Limb (tissue), 2 donors: ENCODE results near the gene IL17RC.
"Not testable (repeated sequence)": the region's sequence is repeated elsewhere in the genome, so short reads cannot be mapped to it uniquely, and the experiment has no call there.

Experiments
- DNase-seq, 2 donors: peaks; one replicate each; pipeline ENCODE4 v3.0.0-alpha.2; 2016; ENCODE audit errors: extremely low spot score in 2 of 2

Gene IL17RC

GRCh38 chr3:9891072-9891622 is 25.8 kb upstream of the IL17RC start:
- DNase-seq = no peak

GRCh38 chr3:9893739-9894138 is 23.2 kb upstream of the IL17RC start:
- DNase-seq = no peak

GRCh38 chr3:9895715-9896114 is 21.2 kb upstream of the IL17RC start:
- not testable (repeated sequence) for DNase-seq

DNA sequence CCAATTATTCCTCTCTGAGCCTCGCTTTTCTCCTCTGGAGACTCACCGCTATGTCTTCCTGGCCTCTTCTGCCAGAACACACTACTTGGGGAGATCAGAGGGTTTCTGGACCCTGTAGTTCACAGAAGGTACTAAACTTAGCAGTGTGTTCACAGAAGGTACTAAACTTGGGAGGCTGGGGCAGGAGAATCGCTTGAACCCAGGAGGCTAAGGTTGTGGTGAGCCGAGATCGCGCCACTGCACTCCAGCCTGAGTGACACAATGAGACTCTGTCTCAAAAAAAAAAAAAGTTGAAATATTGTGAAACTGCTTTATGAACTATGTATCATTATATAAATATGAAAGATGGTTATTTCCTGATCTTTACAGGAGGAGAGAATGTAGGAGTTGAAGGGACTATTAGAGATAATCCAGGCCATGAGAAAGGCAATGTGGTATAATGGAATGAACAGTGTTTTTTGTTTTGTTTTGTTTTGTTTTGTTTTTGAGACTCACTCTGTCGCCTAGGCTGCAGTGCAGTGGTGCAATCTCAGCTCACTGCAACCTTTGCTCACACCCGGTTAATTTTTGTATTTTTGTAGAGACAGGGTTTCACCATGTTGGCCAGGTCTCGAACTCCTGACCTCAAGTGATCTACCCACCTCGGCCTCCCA is 20.0 kb upstream of the IL17RC start:
- DNase-seq = not testable (repeated sequence)

GRCh38 chr3:9897408-9898372 is 19.2 kb upstream of the IL17RC start:
- DNase-seq = no peak

GRCh38 chr3:9898467-9899241 is 18.2 kb upstream of the IL17RC start:
- DNase-seq = no peak

DNA sequence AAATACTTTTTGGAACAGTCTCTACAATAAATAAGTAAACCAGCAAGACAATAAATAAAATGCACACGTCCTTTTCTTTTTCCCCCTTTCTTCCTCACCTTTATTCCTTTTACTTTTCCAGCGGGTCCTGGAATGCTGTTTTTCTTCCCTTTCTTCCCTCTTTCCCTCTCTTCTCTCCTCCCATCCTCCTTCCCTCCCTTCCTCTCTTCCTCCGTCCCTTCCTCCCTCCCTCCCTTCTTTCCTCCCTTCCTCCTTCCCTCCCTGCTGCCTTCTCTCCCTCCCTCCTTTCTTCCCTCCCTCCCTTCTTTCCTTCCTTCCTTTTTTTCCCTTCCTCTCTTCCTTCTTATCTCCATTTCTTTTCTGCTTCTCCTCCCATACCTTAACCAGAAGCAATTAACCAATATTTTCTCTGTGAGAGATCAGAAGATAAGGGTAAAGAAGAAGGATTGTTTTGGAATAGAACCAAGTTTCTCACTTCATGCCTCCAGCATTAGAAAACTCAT is 17.6 kb upstream of the IL17RC start:
- DNase-seq = no peak

DNA sequence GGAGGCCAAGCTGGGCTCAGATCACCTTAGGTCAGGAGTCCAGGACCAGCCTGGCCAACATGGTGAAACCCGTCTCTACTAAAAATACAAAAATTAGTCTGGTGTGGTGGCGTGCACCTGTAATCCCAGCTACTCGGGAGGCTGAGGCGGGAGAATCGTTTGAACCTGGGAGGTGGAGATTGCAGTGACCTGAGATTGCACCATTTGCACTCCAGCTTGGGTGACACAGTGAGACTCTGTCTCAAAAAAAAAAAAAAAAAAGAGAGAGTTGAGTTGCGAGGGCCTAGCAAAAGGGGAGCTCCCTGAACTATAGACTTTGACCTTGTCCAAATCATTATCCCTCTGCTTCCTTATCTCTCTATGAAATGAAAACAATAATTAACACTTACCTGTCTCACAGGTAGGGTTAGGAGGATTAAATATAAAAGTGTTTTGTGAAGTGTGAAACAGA is 15.9 kb upstream of the IL17RC start:
- not testable (repeated sequence) for DNase-seq

DNA sequence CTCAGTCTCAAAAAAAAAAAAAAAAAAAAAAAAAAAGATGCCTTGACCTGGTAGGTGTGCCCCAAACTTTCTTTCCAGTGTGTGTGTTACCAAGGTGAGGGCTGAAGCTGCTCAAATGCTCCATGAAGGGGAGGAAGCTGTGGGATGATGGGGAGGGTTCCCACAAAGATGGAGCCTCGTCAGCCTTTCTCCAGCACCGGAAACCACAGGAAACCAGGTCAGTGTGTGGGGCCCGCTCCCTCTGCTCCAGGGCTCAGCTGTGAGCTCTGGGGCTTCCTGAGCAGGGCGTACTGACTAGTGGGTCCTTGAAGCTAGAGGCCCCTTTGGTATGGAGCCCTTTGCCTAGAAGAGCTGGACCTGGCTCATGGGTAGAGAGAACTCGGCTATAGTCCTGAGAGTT is 14.9 kb upstream of the IL17RC start:
- no peak for DNase-seq

DNA sequence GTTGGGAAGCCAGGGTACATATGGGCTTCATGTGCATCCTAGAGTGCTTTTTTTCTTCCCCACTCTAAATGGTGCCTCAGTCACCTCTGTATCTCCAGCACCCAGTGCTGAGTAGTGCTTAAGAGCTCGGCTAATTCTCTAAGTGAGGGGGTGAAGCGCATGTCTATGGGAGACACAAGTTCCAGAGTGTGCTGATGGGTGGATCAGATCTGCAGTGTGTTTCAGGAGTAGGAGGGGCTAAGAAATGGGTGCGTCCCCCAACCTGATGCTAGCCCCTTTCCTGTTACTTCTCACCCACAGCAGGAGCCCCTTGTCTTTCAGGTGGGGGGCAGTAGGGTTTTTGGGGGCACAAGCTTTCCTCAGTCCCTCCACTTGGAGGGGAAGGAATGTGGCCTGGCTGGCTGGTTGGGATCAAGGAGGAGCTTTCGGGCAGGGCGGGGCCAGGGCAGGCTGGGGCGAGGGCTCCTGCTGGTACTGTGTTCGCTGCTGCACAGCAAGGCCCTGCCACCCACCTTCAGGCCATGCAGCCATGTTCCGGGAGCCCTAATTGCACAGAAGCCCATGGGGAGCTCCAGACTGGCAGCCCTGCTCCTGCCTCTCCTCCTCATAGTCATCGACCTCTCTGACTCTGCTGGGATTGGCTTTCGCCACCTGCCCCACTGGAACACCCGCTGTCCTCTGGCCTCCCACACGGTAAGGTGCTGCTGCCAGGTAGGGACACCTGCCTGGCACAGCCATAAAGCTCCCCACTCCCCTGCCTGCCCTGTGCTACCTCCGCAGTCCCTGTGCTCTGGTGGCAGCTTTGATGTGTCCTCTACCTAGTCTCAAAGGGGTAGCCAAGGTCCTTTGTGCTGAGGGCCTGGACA is 14.3 kb upstream of the IL17RC start, which contains the start of gene IL17RE:
Gene IL17RE, plus strand, starts transcription at position 477 of the 866 bp plus-strand sequence. Its CDS starts 85 bp downstream, at position 562.
- DNase-seq = peak in 1 of 2 donors; percentile 32

- no peak for DNase-seq
Measured at GRCh38 chr3:9903238-9903624, 13.7 kb upstream of the IL17RC start.

DNA sequence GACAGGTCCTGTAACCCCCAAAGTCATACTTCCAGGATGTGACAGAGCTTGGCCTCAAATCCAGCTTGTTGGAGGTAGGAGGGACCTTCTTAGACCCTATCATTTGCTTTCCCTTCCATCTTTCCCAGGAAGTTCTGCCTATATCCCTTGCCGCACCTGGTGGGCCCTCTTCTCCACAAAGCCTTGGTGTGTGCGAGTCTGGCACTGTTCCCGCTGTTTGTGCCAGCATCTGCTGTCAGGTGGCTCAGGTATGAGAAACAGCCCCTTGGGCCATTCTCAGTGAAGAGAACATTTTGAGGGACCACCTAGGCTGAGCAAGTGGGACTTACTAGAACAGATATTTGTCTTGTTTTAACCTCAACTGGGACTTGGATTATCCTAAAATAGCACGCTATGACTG is 13.0 kb upstream of the IL17RC start:
- no peak for DNase-seq

GRCh38 chr3:9906480-9906879 is 10.4 kb upstream of the IL17RC start:
- no peak for DNase-seq

DNA sequence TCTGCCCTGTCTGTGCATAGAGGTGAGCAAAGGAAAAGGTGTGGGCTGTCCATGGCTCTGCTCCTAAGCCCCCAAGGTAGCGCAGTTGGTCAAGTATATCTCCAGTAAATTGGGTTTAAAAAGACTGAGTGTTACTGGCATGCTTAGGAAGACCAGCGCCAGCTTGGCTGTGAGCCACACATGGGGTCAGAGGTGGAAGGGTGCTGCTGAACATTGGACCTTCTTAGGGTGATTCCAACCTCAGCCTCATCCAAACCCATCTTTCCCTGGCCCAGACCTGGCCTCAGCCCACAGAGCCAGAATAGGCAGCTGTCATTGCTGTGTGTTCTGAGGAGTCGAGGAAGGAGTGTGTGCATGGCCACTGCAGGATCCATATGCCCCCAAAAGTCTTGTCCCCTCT is 8.6 kb upstream of the IL17RC start:
- DNase-seq = no peak

GRCh38 chr3:9909221-9910013 is 7.5 kb upstream of the IL17RC start:
- no peak for DNase-seq

DNA sequence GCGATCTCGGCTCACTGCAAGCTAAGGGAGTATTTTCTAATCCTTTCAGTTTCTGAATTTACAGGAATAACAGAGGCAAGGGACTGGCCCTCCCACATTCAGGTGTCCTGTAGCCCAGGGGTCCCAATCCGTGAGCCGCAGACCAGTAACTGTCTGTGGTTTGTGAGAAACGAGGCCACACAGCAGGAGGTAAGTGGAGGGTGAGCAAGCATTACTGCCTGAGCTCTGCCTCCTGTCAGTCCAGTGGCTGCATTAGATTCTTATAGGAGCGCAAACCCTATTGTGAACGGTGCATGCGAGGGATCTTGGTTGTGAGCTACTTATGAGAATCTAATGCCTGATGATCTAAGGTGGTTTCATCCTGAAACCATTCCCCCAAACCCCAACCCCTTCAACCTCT is 5.0 kb upstream of the IL17RC start:
- no peak for DNase-seq

DNA sequence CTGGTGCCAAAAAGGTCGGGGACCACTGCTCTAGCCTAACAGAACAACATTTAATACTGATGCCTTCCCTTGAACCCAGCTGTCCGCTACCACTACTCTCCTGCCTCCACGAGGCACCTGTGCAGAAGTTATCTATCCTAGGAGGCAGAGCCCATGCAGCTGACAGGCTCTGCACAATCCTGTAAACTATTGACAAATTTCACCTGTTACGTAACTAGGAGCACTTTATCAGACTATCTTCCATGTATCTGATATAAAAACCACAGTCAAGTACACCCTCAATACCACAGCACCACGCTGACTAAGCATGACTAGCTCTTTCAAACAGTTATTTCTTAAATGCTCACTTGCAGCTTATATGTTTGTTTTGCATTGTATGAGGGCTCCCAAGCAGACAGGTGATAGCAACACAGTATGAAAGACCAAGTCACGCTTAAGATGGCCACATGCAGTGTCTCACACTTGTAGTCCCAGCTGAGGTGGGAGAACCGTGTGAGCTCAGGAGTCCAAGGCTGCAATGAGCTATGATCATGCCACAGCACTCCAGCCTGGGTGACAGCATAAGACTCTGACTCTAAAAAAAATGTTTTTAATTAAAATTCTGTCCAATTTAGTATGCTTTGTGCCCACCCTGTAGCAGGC is 4.5 kb upstream of the IL17RC start:
- no peak for DNase-seq

- DNase-seq = no peak
Measured at GRCh38 chr3:9913601-9914000, 3.3 kb upstream of the IL17RC start.

DNA sequence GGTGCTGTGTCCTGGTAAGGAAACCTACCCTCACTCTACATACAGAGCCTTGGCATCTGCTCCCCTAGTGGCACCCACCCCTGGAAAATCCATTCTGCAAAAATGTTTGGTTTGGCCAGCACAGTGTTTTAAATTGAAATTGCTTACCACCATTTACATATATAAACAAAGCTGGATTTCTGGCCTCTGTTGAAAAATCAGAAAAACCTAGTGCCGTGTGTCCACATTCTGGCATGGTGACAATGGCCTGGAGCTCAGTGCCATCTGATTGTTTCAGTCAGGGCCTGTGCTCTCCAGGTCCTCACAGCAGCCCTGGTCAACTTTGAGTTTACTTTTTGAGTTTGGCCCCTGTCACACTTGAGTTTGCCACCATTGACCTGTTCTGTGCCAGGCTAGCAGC is 2.9 kb upstream of the IL17RC start:
- DNase-seq = no peak
